ENCODE data around the gene KCNG2. TPM values are rescaled to one million over a fixed set of nuclear protein-coding genes. Genes with fewer than 3 reads are reported as not detected.

KCNG2 gene
- total and polyA plus RNA-seq, 4 donors = 0.03 to 0.23 (median 0.08) TPM; not detected in 1

GRCh38 chr18:79935925-79936324 is 138.2 kb downstream of the KCNG2 start:
- 59% methylated on average over 6 of the region's 6 CpGs for WGBS
- peaks cover 3 to 5% (median 3%) of the 10 kb centered on the region in 4 donors for H3K36me3 ChIP-seq (ENCODE audit: control insufficient read depth in 4 of 4, insufficient read depth in 3 of 4, low read depth in 1 of 4, low read length in 3 of 4)
- H3K9ac ChIP-seq (ENCODE audit: low read depth in 1 of 2, low read length in 2 of 2) = peak overlapping the region in 1 of 2 donors; percentile 16
- no peaks in the 10 kb centered on the region for H3K9me3 ChIP-seq (ENCODE audit: control insufficient read depth in 4 of 4, low read length in 3 of 4)
- H3K27me3 ChIP-seq (ENCODE audit: control insufficient read depth in 4 of 4, insufficient read depth in 4 of 4, low read length in 3 of 4) = no peaks in the 10 kb centered on the region
- peaks cover 24 to 73% (median 64%) of the 10 kb centered on the region in 4 donors for H3K4me1 ChIP-seq (ENCODE audit: control insufficient read depth in 4 of 4, insufficient read depth in 4 of 4, low read length in 3 of 4)
- DNase-seq (ENCODE audit: low spot score) = no peak
- TF ChIP-seq HNF4G (IDR thresholded peaks at IDR 0.05) (no peak), TAF1 (conservative IDR thresholded peaks at IDR 0.05) (no peak), SP1 (IDR thresholded peaks at IDR 0.05) (no peak), HNF4A (conservative IDR thresholded peaks at IDR 0.05) (no peak), YY1 (IDR thresholded peaks at IDR 0.05) (no peak)
- peak overlapping the region; percentile 65 to 86 for H3K27ac ChIP-seq (ENCODE audit: low read depth in 1 of 2, low read length in 2 of 2)
- peak overlapping the region in 2 of 3 donors; percentile 6 to 8 for H3K4me3 ChIP-seq (ENCODE audit: low read depth in 1 of 3, low read length in 3 of 3)

- no peaks in the 10 kb centered on the region for H3K9me3 ChIP-seq (ENCODE audit: control insufficient read depth in 4 of 4, low read length in 3 of 4)
- WGBS = 34% methylated on average over 12 of the region's 12 CpGs
- H3K4me1 ChIP-seq (ENCODE audit: control insufficient read depth in 4 of 4, insufficient read depth in 4 of 4, low read length in 3 of 4) = peaks cover 30 to 80% (median 71%) of the 10 kb centered on the region in 4 donors
- TF ChIP-seq YY1 (IDR thresholded peaks at IDR 0.05) (peak; percentile 53), REST (IDR thresholded peaks at IDR 0.05) (peak; percentile 67), CTCF (IDR thresholded peaks at IDR 0.05; ENCODE audit: low read depth, low read length, missing input control) (no peak), RXRA (IDR thresholded peaks at IDR 0.05) (peak; percentile 88 to 93), TAF1 (conservative IDR thresholded peaks at IDR 0.05) (no peak), SP1 (IDR thresholded peaks at IDR 0.05) (peak; percentile 88), EGR1 (IDR thresholded peaks at IDR 0.05; ENCODE audit: low read depth in 2 of 2) (peak in 1 of 2 donors; percentile 81), GABPA (IDR thresholded peaks at IDR 0.05 in 1 of 2, conservative IDR thresholded peaks at IDR 0.05 in 1 of 2) (no peak), MAX (IDR thresholded peaks at IDR 0.05) (peak; percentile 83), NR2F2 (IDR thresholded peaks at IDR 0.05) (peak; percentile 67), FOXA2 (IDR thresholded peaks at IDR 0.05) (peak; percentile 36), ATF3 (IDR thresholded peaks at IDR 0.05) (no peak), HNF4A (conservative IDR thresholded peaks at IDR 0.05) (peak; percentile 87 to 91), RAD21 (IDR thresholded peaks at IDR 0.05) (peak; percentile 30), FOXA1 (IDR thresholded peaks at IDR 0.05) (no peak), HNF4G (IDR thresholded peaks at IDR 0.05) (peak; percentile 16), JUND (IDR thresholded peaks at IDR 0.05) (peak in 1 of 2 donors; percentile 69), ZBTB33 (IDR thresholded peaks at IDR 0.05) (peak; percentile 41)
- peaks cover 0 to 5% (median 3%) of the 10 kb centered on the region in 4 donors for H3K36me3 ChIP-seq (ENCODE audit: control insufficient read depth in 4 of 4, insufficient read depth in 3 of 4, low read depth in 1 of 4, low read length in 3 of 4)
- no peak for DNase-seq (ENCODE audit: low spot score)
- no peak overlapping the region for H3K9ac ChIP-seq (ENCODE audit: low read depth in 1 of 2, low read length in 2 of 2)
- H3K4me3 ChIP-seq (ENCODE audit: low read depth in 1 of 3, low read length in 3 of 3) = no peak overlapping the region
- H3K27me3 ChIP-seq (ENCODE audit: control insufficient read depth in 4 of 4, insufficient read depth in 4 of 4, low read length in 3 of 4) = no peaks in the 10 kb centered on the region
- H3K27ac ChIP-seq (ENCODE audit: low read depth in 1 of 2, low read length in 2 of 2) = peak overlapping the region; percentile 83 to 86
Measured at GRCh38 chr18:79936641-79937040, 138.9 kb downstream of the KCNG2 start.

Data from liver (tissue), 9 donors.